Colonic mucosa (tissue), 4 donors: ENCODE measurements around the gene ZNF277. TPM values are rescaled to one million over a fixed set of nuclear protein-coding genes. Genes with fewer than 3 reads are reported as not detected.

Experiments
- DNase-seq: peaks from one replicate; pipeline ENCODE4 v3.0.0-alpha.2; 2020
- H3K27ac ChIP-seq: fragments of 200-600 bp; one replicate; pipeline ENCODE4 v1.8.0; 2021
- H3K27me3 ChIP-seq: fragments of 200-600 bp; one replicate; pipeline ENCODE4 v1.8.0; 2021
- H3K36me3 ChIP-seq: fragments of 200-600 bp; one replicate; pipeline ENCODE4 v1.8.0; 2021
- H3K4me1 ChIP-seq: fragments of 200-600 bp; one replicate; pipeline ENCODE4 v1.8.0; 2021; ENCODE audit warnings: mild to moderate bottlenecking
- H3K4me3 ChIP-seq: fragments of 200-600 bp; one replicate; pipeline ENCODE4 v1.8.0; 2021
- H3K9ac ChIP-seq, 2 donors: one replicate each; pipeline ENCODE4 v1.7.0; 2013; ENCODE audit warnings: control low read depth in 2 of 2, low read depth in 2 of 2, low read length in 2 of 2
- H3K9me3 ChIP-seq: fragments of 200-600 bp; one replicate; pipeline ENCODE4 v1.8.0; 2021
- intact Hi-C: fragments of 100-400 bp; cut with DNase I; formaldehyde crosslinking; loops from one replicate; pipeline ENCODE4 v1.14.1; 2022
- total RNA-seq, 2 donors: library from RNA; stranded (reverse); fragmentation: NEBNext Ultra II Directional in 1 of 2; extraction: Animal tissue kit (Norgen Biotek cat#: 25700) in 1 of 2; gene quantifications; one replicate each; pipeline ENCODE4 v1.2.1, GENCODE V29; 2021
- TF ChIP-seq, protein P1 (sequence below): fragments of 200-600 bp; IDR thresholded peaks from one replicate; pipeline ENCODE4 v1.8.0; 2022; ENCODE audit warnings: antibody characterized with exemption, mild to moderate bottlenecking
- donor health status: healthy.
- donor health status: DM: no; HTN: no; CAD: no.
- donor health status: DM: no; HTN: no; CAD: no.

The ZNF277 gene
- total RNA-seq, 2 donors from 2014 or later, result 14.1 to 27.4 TPM

GRCh38 chr7:112282476-112283188, 76.1 kb downstream of the ZNF277 start:
- TF ChIP-seq, protein P1, sequence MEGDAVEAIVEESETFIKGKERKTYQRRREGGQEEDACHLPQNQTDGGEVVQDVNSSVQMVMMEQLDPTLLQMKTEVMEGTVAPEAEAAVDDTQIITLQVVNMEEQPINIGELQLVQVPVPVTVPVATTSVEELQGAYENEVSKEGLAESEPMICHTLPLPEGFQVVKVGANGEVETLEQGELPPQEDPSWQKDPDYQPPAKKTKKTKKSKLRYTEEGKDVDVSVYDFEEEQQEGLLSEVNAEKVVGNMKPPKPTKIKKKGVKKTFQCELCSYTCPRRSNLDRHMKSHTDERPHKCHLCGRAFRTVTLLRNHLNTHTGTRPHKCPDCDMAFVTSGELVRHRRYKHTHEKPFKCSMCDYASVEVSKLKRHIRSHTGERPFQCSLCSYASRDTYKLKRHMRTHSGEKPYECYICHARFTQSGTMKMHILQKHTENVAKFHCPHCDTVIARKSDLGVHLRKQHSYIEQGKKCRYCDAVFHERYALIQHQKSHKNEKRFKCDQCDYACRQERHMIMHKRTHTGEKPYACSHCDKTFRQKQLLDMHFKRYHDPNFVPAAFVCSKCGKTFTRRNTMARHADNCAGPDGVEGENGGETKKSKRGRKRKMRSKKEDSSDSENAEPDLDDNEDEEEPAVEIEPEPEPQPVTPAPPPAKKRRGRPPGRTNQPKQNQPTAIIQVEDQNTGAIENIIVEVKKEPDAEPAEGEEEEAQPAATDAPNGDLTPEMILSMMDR, result no peak
- Histone ChIP-seq H3K4me1 (no peaks in the 10 kb centered on the region), H3K9ac (no peak overlapping the region), H3K27me3 (no peaks in the 10 kb centered on the region), H3K27ac (no peak overlapping the region), H3K4me3 (no peak overlapping the region), H3K9me3 (no peaks in the 10 kb centered on the region), H3K36me3 (no peaks in the 10 kb centered on the region)
- DNase-seq, result no peak
- intact Hi-C loops, result no loop called here

DNA sequence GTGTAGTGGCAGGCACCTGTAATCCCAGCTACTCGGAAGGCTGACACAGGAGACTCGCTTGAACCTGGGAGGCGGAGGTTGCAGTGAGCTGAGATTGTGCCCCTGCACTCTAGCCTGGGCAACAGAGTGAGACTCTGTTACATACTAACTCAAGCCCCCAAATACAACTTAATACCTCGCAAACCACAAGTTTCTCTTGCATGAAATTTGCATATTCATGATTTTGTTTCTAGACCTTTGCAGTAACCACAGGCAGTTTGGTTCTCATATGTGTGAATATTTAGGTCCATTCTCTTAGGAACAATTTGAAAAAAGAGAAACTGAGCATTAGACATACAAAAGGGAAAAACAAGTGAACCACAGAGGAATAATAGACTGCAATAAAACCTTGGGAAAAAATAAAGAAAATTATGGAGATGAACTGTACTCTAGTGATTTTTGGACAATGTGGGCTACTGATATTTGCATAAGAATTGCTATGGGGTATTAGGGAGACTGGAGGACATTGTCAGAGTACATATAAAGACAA, 77.0 kb downstream of the ZNF277 start:
- no peak overlapping the region for H3K4me3 ChIP-seq
- no peaks in the 10 kb centered on the region for H3K27me3 ChIP-seq
- H3K9ac ChIP-seq, result no peak overlapping the region
- H3K36me3 ChIP-seq, result no peaks in the 10 kb centered on the region
- no peaks in the 10 kb centered on the region for H3K4me1 ChIP-seq
- TF ChIP-seq, protein P1, result no peak
- DNase-seq, result no peak
- intact Hi-C loops, result no loop called here
- H3K9me3 ChIP-seq, result no peaks in the 10 kb centered on the region
- H3K27ac ChIP-seq, result no peak overlapping the region

DNA sequence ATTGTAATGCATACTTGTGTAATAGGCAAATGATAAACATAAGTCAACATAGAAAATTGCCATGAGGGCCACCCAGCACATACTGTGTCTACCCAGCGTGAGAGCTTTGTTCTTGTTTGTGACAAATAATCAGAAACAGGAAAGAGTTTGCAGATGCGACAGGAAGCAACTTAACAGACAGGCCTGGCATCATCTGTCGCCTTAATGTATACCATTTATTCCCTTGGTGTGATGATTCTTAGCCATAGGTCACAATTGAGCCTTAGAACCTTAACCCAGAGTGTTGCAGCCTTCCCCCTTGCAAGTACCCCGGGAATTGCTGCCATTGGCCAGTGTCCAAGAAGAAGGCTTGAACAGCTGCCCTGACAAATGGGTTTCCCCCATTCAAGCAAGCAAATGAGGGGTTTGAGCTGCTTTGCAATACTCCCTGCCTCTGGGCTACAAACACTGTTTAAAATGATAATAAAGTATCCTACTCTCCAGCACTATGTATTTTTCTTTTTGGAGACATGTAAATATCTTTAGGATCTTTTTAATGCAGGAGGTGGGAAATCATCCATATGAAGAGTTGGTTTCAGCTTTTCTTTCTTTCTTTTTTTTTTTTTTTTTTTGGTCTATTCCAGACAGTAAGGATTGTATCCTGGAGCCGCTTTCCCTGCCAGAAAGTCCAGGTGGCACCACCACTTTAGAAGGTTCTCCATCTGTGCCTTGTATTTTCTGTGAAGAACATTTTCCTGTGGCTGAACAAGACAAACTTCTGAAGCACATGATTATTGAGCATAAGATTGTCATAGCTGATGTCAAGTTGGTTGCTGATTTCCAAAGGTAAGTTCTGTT, 80.0 kb downstream of the ZNF277 start:
- no peak for DNase-seq
- intact Hi-C loops, result no loop called here

DNA sequence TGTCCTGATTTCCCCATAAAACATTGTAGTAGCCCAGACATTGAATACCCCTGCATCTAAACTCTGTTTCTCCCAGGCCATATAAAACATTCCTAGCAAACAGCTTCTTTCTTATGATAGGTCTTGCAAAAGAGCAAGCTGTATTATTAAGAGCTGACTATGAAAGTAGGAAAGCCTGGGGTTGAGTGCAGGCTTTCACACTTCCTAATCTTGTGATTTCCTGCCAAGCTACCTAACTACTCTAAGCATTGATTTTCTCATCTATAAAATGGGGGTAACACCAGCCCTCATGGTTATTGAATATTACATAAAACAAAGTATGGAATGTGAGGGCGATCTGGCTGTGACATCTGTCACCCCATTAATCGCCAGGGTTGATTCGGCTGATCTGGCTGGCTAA, 81.8 kb downstream of the ZNF277 start:
- Histone ChIP-seq H3K9me3 (no peaks in the 10 kb centered on the region), H3K27me3 (no peaks in the 10 kb centered on the region), H3K27ac (no peak overlapping the region), H3K9ac (no peak overlapping the region), H3K4me3 (no peak overlapping the region), H3K36me3 (no peaks in the 10 kb centered on the region), H3K4me1 (no peaks in the 10 kb centered on the region)
- intact Hi-C loops, result no loop called here
- no peak for DNase-seq
- TF ChIP-seq, protein P1, result no peak

More for the DNA sequence above, 80.0 kb downstream of the ZNF277 start:
- Histone ChIP-seq H3K36me3 (no peaks in the 10 kb centered on the region), H3K27ac (no peak overlapping the region), H3K4me1 (no peaks in the 10 kb centered on the region), H3K9me3 (no peaks in the 10 kb centered on the region), H3K27me3 (no peaks in the 10 kb centered on the region), H3K4me3 (no peak overlapping the region), H3K9ac (no peak overlapping the region)
- TF ChIP-seq, protein P1, result no peak

- intact Hi-C loops, result no loop called here
- Histone ChIP-seq H3K27ac (no peak overlapping the region), H3K9ac (no peak overlapping the region), H3K36me3 (no peaks in the 10 kb centered on the region), H3K4me3 (no peak overlapping the region), H3K4me1 (no peaks in the 10 kb centered on the region), H3K9me3 (no peaks in the 10 kb centered on the region), H3K27me3 (no peaks in the 10 kb centered on the region)
- TF ChIP-seq, protein P1, result no peak
- DNase-seq, result no peak
Observed at GRCh38 chr7:112290065-112290464, 83.6 kb downstream of the ZNF277 start.
